ENCODE data around the gene CD226.
"Not testable (repeated sequence)": the region's sequence is repeated elsewhere in the genome, so short reads cannot be mapped to it uniquely, and the experiment has no call there.

CD226 gene

DNA sequence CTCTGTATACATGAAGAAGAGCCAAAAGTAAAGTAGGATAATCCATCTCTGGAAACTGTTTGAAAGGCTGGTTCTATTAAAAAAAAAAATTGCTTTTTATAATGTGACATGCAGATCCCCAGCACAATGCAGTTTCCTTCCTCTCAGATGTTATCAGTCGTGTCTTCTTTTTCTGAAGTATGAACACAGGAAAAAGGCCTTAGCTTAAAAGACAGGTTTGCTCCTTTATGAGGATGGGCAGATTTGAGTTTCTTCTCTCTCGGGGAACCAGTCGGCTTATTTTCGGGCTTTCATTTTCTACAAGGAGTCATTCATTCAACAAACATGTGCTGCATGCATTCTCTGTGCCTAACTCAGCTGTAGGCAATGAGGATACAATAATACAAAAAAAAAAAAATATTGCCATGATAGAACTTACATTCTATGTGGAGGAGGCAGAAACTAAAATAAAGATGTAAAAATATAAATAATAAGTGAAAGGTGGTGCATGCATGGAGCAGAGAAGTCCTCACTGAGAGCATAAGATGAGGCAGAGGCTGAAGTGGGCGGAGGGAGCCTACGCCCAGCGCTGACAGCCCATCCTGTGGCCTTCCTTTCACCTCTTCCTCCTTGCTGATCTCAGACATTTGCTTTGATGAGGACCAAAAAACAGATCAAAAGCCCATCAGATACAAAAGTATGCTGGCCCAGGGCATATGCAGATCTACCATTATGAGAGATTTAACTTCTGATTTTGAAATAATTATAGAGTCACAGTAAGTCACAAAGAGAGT lies at the start of gene CD226:
TSS of gene CD226 (minus strand) at position 513 of the 773 bp plus-strand sequence. CDS start at position 46, 467 bp downstream.
- DNase-seq (ENCODE audit: low read depth in 2 of 2, low spot score in 1 of 2) = no peak

DNA sequence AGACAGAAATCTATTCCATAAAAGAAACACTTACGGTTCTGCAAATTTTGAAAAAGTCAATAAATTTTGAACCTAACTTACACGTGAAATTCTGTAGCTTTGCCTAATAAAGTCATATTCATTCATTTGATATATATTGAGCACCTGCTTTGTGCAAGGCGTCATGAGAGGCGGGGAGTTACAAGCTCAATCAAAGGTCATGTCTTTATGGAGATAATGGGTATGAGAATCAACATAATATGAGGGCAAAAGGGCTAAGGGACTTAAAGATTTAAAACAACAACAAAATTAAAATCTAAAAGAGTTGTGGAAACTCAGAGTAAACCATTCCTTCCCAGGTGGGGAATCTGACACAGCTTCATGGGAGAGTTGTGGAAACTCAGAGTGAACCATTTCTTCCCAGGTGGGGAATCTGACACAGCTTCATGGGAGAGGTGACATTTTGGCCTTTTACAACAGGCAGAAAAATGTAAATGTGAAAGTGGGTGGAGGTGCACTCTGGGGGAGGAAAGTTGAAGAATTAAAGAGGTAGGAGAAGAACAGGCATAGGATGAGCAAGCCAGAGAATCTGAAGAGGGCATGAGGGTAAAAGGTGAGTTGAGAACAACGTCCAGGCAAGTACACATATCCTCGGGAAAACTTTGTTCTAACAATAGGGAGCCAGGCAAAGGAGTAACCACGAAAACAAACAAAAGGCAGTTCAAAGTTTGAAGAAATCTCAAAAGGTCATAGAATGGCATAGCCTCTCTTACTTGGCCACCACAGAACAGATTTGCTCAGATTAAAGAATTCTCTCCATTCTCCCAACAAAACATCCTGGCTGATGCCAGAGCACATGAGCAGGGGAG lies 49.5 kb upstream of the CD226 start:
- no peak for DNase-seq (ENCODE audit: low read depth in 2 of 2, low spot score in 1 of 2)

DNA sequence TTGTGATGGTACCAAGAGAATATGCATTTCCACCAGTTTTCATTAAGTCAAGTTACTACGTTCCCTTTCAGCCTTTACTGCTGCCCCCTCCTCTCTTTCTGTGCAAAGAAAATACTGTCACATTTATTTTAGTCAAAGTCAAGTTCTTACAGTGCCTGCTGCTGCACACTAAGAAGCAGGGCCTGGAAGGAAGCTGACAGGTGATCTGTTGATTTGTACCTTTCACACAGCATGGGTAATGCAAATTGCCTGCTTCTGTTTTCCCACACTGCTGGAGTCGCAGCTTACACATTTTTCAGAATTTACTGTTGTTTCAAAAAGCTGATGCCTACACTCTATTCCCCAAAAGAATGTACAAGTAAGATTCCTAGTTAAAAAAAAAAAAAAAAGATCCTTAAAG lies 48.7 kb upstream of the CD226 start:
- DNase-seq (ENCODE audit: low read depth in 2 of 2, low spot score in 1 of 2) = no peak

DNA sequence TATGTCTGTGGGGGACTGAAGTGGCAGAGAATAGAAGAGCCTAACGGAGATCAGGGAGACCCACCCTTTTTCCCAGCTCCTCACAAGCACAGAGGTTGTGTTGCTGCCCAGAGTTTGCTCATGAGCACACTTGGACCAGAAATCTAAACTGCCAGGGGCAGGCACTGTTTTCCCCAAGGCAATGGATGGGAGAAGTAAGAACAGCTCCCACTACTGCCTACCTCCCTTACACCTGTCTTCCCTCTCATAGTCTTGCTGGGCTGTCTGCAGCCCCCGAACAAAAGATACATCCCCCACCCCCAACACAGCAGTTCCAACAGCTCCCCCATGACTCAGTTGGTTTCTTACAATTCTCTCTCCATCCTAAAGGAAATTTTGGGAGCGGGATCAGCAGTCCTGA lies 48.1 kb upstream of the CD226 start:
- DNase-seq (ENCODE audit: low read depth in 2 of 2, low spot score in 1 of 2) = no peak

DNA sequence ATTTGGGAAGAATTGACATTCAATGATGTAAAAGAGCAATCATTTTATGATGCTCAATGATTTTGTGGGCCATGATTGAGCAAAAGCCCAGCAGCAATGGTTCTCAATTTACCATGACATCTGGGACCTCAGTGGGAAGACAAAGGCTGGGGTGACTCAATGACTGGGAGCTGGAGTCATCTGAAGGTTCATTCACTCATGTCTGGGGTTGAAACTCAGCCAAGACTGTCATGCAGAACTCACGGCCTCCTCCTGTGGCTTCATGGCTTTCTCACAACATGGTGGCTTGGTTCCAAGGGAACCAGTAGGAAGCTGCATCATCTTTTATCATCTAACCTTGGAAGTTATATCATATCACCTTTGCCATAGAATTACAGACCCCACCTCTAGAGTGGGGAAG lies 45.1 kb upstream of the CD226 start:
- no peak for DNase-seq (ENCODE audit: low read depth in 2 of 2, low spot score in 1 of 2)

DNA sequence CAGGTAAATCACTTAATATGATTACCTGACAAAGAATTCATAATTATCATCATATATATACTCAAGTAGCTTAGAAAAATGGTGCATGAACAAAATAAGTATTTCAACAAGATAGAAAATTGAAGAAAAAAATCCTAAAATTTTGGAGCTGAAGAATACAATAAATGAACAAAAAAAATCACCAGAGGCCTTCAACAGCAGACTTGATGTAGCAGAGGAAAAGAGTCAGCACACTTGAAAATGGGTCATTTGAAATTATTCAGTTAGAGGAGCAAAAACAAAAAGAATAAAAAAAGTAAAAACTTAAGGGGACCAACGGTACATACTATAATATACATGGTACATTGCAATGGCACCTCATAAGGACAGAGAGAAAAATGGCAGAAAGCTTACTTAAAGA lies 40.2 kb upstream of the CD226 start:
- no peak for DNase-seq (ENCODE audit: low read depth in 2 of 2, low spot score in 1 of 2)

DNA sequence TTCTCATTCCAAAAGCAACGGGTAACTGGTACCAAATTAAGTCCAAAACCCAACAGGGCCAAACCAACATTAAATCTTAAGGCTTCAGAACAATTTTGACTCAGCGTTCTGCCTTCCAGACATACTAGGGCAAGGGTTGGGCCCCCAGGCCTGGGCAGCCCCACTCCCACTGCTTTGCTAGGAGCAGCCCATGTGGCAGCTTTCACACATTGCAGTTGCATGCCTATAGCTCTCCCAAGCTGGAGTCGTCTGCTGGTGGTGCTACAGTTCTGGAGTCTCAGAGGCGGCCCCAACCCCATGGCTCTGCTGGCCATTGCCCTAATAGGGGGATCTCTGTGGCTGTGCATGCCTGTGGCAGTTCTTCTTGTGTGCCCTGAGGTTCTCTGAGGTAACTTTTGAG lies 37.6 kb upstream of the CD226 start:
- DNase-seq (ENCODE audit: low read depth in 2 of 2, low spot score in 1 of 2) = no peak

DNA sequence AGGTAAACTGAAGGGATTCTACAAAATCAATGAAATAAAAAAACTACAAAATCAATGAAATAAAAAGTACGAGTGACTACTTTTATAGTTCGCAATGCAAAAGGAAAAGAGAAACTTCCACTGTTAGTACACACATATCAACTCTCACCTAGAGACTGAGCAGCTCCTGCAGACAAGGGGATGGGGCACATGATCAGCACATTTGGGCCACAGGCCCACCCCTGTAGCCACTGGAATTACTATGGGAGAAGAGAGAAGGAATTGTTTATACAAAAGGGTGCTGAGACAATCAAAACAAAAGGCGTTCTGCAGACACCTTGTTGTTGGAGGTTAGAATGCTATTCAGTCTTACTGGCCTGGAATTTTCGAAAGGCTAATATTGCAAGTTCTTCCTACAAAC lies 34.7 kb upstream of the CD226 start:
- no peak for DNase-seq (ENCODE audit: low read depth in 2 of 2, low spot score in 1 of 2)

DNA sequence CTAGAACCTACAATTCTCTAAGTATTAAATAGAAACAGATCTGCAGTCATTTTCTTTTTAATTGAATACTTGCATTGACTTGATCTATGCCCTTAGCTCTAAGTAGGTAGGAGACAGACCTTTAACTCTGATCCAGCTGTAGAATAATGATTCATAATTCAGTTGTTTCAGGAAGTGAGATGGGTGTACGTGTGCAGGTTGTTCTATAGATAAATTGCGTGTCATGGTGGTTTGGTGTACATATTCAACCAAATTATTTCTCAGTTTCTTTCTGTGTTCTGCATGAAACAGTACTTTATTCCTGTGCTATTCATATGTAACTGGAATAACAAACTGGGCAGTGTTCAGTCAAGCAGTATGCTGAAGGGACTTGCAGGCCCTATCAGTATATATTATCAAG lies 34.3 kb upstream of the CD226 start:
- DNase-seq (ENCODE audit: low read depth in 2 of 2, low spot score in 1 of 2) = no peak

DNA sequence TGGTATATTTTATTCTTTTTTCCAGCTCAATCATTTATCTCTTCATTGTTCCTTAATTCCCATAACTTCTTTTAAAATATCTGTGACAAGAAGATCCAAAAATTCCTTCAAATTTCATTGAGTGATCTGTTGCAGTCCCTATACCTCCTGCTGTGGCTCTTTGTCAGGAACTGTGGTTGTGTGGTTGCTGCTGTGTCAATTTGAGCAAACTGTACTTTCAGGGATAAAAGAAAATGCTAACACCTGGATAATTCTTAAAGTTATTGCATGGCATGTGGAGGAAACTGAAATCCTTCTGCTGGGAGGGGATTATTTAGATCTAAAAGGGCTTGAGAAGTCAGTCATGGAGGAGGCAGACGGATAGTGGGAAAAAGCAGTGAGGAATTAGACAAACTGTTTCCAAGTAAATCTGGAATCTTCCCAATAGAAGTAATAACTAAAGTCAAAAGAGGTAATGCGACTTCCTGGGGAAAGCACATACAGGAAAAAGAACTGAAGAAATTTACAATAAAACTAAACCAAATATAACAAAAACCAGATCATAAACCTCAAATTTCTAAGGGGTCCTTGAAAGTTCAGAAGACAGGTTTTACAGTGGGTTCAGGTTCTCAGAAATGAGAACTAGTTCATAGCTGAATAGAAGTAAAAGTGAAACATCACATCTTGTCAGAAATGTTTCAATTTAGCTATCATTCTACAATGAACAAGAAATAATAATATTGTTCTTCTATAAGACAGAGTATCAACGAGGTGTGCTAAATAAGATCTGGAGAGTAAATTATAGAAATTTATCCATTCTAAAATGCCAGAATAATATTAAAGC lies 33.5 kb upstream of the CD226 start:
- DNase-seq (ENCODE audit: low read depth in 2 of 2, low spot score in 1 of 2) = no peak

DNA sequence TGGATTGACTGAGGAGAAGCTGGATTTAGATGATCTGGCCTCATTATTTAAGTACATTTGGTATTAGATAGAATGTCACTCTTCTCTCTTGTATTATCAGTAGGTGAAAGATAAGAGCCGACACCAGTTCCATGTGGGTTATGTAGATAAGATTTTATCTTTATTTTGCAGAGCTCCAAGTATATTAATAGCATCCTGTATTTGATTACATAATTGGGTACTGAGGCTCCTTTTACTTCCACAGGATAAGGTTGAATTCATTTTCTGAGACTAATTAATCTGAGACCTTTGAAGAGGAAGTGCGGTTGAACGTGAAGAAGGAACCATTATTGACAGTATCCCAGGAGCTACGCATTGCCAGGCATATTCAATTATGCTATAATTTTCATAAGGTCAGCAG lies 32.8 kb upstream of the CD226 start:
- DNase-seq (ENCODE audit: low read depth in 2 of 2, low spot score in 1 of 2) = no peak

DNA sequence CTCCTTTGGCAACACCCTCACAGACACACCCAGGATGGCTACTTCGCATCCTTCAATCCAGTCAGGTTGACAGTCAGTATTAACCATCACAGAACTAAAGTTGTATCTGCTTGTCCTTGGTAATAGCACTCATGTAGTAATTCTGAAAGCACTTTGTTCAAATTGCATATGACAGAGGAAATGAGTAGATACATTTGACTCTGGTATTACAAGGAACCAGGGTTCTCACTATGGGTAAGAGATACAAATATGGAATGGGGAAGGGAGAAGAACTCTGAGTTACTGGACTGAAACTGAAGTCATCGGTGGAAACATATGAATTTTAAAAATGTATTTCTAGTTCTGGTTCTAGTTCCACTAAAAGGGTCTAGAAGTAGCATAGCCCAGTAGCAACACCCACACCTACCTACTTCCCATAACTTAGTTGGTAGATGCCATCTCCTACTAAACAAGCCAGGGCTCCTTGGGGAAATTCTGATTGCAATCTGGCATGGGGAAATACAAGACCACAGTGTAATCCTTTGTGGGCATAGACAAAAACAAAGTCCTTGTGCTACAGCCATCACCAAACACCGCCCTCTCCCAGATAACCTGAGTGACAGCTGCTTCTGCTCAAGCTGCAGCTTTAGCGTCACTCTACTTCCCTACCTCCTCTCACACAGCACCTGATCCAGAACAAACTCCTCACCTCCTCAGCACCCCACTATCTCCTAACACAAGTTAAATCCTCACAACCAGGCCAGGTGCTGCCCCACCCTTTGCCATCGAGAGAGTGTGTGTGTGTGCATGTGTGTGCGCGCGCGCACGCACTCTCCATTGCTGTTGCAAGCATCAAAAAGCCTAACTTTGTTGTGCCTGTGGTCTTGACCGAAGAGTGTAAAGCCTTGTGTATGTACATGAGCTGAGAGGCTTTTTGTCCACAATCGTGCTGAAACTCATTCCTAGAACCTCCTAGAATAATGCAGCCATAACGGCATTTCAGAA lies 31.4 kb upstream of the CD226 start:
- DNase-seq (ENCODE audit: low read depth in 2 of 2, low spot score in 1 of 2) = no peak

DNA sequence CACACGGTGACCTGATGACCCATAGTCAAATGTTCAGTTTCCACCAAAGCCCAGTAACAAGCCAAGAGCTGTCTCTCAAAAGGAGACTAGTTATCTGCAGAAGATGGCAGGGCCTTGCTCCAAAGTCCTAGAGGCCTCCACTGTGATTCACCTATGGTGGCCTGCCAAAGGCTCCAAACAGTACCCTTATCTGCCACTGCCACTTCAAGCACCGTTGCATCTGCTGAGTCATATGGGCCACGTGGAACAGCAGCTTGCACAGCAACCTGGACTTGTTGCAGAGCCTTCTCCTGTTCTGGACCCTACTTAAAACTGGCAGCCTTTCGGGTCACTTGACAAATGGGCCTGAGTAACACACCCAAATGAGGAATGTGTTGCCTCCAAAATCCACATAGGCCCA lies 27.6 kb upstream of the CD226 start:
- not testable (repeated sequence) for DNase-seq (ENCODE audit: low read depth in 2 of 2, low spot score in 1 of 2)

DNA sequence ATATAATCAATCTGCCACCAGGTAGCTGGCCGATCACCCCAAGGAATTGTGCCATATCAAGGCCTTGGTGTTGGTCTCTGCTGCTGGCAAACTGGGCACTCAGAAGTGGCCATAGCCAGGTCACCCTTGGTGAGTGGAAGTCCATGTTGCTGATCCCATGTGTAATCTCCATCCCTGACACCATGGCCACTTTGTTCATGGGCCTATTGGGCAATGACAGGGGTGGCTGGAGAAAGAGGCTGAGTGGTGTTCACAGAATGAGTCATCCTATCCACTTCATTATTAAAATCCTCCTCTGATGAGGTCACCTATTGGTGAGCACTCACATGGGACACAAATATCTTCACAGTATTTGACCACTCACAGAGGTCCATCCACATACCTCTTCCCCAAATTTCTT lies 26.7 kb upstream of the CD226 start:
- DNase-seq (ENCODE audit: low read depth in 2 of 2, low spot score in 1 of 2) = no peak

DNA sequence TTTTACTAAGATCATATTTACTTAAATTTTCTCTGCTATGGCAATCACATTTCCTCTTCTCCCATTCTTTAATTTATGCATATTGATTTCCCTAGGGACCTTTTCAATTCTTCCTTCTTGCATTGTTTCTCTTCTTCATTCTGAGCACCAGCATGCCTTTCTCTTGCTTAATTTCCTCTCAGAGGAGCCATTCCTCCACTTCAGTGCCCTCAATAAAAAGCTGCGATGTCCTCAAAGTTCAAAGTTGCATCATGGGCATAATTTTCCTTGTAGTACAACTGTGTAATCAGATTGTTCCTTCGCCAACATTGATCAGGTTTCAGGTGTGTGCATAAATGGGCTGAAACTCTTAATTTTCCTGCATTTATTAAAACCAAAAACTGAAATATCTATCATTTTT lies 21.8 kb upstream of the CD226 start:
- DNase-seq (ENCODE audit: low read depth in 2 of 2, low spot score in 1 of 2) = no peak

DNA sequence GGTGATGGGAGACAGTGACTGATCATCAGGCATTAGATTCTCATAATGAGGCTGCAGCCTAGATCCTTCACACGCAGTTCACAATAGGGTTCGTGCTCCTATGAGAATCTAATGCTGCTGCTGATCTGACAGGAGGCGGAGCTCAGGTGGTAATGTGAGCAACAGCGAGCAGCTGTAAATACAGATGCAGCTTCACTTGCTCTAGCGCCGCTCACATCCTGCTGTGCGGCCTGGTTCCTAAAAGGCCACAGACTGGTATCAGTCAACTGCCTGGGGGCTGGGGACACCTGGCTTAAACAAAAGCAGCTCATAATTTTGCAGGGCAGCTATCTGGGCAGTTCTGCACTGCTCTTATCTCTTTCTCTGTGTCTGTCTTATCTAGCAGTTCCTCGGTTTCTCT lies 20.4 kb upstream of the CD226 start:
- no peak for DNase-seq (ENCODE audit: low read depth in 2 of 2, low spot score in 1 of 2)

DNA sequence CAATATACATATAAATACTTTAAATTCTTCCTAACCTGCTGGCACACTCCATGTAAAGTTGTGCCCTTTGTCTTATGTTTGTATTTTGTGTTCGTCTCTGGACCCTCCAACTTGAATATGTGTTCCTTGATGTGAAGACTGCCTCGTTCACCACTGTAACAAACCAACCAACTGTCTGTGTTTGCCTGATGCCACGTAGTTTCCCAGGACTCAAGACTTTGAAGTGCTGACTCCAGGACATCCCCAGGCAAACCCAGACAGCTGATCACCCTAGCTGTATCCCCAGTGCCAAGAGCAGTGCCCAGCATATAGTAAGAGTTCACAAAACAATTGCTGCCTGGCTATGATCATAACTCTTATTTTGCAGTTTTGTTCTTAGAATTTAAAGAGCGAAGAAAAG lies 15.5 kb upstream of the CD226 start:
- DNase-seq (ENCODE audit: low read depth in 2 of 2, low spot score in 1 of 2) = no peak

DNA sequence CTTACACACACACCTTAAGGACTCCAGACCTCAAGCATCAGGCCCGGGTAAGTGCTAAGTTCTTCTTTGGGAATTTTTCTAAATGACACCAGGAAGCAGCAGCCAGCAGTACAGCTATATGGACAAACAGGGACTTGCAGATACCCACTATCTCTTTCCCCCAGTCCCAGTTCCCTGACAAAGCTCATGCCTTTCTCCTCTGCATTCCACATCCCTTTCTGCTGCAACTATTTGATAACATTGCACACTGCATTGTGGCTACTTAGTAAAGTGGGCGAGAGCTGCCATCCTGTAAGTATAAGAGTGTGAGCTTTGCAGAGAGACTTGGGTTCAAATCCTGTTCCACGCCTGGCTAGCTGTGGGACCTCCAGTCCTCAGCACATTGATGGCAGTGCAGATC lies 14.0 kb upstream of the CD226 start:
- no peak for DNase-seq (ENCODE audit: low read depth in 2 of 2, low spot score in 1 of 2)

DNA sequence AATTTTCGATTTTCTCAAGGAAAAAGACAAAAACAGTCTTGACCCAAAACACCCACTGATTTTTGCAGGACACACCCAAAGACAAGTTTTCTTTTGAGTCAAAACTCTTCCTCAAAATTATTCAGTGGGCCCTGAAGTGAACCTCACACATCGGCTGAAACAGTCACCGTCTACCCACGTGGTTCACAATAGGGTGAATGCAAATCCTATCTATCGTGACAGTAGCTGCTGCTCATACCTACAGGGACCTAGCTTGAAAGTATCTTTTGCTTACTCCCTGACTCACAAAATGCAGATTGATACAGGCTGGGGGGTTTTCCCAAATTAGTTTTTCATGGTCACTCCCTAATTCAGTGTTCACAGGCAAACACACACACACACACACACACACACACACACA lies 10.7 kb upstream of the CD226 start:
- DNase-seq (ENCODE audit: low read depth in 2 of 2, low spot score in 1 of 2) = no peak

DNA sequence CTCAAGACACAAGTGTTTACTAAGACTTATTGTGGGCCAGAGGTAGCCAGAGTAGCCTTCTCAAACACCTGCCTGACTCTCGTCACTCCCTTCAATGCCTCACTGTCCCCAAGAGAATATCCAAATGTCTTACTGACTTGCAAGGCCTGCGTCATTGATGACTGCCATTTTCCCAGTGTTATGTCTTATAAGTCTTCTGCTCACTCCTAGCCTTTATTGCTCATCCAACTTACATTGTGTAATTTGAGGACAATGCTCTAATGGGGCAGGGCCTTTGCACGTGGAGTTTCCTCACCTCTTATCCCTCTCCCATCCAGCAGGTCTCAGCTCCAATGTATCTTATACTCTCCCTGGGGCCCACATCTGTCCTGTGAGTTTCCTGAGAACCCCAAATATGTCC lies 10.1 kb upstream of the CD226 start:
- DNase-seq (ENCODE audit: low read depth in 2 of 2, low spot score in 1 of 2) = no peak

All from stimulated activated CD8-positive, alpha-beta memory T cell treated with anti-CD3 and anti-CD28 coated beads, Interleukin-4, amount 100 ng/mL, for 1 hour (primary cell).